Activated CD4-positive, alpha-beta T cell treated with anti-CD3 and anti-CD28 coated beads, Interleukin-2, amount 50 U/mL, for 1 hour (primary cell): ENCODE measurements around the gene LILRB3.
"Not testable (repeated sequence)": the region's sequence is repeated elsewhere in the genome, so short reads cannot be mapped to it uniquely, and the experiment has no call there.

Experiments
- DNase-seq: peaks from one replicate; pipeline ENCODE4 v3.0.0-alpha.2; 2020

LILRB3 gene

DNA sequence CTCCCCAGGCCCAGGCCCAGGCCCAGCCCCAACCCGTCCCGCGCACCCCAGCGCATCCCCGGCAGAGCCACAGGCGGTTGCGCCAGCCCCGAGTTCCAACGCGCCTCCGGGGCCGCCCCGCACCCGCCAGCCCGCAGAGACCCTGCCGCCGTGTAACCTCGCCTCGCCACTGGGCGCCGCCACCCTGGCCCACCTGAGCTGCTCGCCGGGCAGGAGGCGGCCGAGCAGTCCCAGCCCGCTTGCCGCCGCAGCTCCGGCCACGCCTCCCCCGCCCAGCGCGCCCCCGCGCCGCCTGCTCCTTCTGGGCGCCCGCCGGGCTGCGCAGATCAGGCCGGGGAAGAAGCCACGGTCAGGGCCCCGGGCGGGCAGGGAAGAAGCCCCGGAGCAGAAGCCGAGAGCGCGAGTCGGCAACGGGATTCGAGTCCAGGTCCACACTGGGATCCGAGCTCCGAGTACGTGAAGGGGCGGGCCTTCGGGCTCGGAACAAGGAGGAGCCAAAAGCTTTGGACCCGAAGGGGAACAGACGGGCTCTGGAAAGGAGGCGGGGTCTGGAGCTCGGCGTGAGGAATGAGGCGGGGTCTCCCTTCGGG lies 33.6 kb downstream of the LILRB3 start, which contains the start of gene MBOAT7:
Gene MBOAT7 (minus strand): TSS at position 436 of the 590 bp plus-strand sequence. CDS start 1,072 bp downstream, outside the sequence.
- no peak for DNase-seq

DNA sequence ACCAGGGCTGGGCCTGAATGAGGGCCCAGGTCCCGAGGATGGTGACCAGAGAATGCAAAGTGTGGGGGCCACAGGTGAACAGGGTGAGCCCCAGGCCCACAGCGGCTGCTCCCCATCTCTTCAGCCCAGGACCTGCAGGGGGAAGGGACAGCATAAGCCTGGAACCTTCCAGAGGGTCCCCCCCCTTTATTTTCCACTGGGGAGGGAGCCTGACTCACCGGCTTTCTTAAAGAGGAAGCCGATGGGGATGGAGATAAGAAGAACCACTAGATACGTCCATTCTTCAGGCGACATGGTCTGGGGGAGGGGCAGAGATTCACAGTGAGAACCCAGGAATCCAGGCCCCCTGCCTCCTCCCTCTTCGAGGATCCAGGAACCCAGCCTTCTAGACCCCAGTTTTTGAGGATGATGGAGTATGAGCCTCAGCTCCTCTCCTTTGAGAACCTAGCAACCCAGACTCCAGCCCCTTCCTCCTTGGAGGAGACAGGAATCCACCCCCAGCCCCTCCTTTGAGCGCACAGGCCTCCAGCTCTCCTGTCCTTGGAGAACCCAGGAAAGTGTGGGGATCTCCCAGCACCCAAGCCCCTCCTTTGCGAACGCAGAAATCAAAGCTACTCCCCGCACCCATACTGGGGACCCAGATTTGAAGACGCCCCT lies 34.5 kb downstream of the LILRB3 start:
- DNase-seq, result peak; percentile 56

DNA sequence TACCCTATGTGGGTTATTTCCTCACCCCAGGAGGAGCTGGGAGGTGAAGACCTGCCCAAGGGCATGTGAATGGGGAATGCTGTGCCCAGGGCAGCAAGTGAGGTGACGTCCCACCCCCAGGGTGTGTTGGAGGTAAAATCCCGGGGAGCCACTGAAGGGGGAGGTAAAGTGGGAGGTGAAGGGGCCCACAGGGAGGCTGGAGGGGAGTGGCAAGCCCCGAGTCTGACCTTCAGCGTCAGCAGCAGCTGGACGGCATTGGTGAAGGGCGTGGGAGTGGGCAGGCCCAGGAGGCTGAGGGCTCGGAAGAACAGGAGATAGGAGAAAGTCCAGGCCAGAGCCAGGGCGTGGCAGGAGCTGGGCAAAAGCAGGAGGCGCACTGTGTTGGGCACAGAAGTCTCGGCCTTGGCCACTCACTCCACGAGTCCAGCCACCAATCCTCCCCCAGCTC lies 35.8 kb downstream of the LILRB3 start:
- DNase-seq, result no peak

DNA sequence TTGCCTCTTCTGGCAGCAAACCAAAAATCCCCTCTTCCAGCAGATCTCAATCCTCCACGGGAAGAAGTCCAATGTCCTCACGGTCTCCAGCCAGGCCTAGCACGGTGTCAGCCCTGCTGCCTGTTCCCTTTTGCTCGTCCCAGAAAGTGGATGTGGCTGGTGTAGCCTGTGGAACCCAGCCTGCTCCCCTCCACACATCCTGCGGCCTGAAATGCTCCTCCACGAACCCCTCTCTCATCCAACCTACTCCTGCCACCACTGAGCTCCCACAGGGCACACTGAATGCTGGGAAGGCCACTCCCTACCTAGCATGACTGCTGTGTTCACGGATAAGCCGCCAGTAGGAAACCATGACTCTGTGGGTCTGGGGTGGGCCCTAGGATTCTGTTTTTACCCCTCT lies 36.5 kb downstream of the LILRB3 start:
- no peak for DNase-seq

DNA sequence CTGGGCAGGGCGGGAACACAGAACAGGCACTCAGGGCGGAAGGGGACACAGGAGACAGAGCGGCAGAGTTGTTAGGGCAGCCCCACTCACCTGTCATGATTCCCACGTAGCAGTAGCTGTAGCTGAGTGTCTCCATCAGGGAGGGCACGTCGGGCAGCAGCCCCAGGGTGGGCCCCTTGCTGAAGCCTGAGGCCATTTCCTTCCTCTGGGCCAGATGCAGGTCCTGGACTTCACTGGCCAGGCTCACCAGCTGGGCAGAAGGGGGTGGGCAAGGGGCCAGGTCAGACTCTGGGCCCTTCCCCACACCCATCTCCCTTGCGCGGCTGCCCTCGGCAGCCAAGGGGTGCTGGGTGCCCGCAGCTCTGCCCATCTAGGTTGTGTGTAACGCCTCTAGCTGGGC lies 39.4 kb downstream of the LILRB3 start:
- no peak for DNase-seq

DNA sequence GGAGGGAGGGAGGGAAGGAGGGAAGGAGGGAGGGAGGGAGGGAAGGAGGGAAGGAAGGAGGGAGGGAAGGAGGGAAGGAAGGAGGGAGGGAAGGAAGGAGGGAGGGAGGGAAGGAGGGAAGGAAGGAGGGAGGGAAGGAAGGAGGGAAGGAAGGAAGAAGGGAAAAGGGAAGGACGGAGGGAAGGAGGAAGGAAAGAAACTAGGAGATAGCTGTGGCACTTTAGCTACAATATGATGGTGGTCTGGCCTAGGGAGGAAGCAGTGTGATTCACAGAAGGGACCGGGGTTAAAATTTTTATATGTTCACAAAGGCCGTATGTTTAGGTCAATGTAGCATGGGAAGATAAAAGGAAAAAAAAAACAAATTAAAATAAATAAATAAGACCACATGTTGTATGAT lies 40.9 kb downstream of the LILRB3 start:
- not testable (repeated sequence) for DNase-seq

DNA sequence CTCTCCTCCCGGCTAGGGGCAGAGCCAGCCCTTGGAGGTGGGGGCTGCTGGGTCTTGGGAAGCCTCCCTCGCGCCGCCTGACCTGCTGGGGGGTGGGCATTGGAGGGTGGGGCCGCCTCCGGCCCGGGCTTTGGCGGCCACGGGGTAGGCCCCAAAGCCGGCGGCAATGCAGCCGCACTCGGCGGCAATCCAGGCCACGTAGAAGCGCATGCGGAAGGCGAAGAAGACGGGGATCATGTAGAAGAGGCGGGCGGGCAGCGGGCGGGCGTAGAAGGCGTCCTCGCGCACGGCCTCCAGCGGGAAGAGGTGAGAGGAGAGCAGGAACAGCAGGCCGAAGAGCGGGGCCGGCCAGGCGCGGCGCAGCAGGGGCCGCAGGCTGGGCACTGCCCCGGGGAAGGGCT lies 42.1 kb downstream of the LILRB3 start:
- no peak for DNase-seq

DNA sequence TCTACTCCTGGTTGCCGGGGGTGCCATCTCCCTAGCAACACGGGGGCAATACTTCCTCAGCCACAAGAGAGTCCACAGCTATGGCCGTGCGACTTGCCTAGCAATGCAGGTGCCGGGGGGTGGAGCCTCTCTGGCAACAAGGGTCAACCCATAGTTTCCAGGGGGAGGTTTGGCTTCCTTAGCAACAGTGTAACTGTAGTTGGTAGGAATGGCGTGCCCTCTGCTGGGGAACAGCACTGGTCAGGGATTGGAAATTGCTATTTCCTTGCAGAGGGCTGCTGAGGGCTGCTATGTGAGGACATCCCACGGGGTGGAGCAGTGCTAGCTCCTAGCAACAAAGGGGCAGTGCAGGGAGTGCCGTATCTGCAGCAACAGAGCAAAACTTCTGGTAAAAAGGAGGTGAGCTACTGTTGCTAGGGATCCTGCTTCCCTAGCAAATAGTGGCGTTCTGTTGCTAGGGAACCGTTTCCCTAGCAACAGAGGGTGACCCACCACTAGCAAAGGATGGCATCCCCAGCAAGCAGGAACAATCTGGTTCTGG lies 42.8 kb downstream of the LILRB3 start:
- DNase-seq, result no peak

DNA sequence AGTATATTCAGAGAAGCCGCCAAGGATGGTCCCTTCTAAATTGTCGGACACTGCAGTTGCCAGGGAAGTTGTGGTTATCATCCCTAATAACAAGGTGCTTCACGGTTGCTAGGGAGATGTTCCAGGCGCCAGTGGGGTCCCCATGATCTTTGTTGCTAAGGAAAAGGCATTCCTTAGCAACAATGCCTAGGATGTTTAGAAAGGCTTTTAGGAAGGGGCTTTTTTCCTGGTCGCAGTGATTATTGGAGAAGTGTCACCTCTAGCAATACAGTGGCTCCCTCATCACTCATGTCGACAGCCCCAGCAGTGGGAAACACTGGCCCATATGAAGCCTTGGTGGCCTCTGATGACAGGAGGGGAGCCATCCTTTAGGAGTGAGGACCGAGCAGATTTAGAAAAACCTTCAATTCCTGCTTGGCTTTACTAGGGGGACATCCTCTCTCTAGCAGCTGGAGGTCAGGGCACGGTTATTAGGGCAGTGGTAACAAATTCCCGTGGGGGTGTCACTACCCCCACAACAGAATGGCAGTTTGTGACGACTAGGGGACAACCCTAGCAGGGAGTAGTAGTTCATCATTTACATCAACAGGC lies 43.5 kb downstream of the LILRB3 start:
- no peak for DNase-seq

DNA sequence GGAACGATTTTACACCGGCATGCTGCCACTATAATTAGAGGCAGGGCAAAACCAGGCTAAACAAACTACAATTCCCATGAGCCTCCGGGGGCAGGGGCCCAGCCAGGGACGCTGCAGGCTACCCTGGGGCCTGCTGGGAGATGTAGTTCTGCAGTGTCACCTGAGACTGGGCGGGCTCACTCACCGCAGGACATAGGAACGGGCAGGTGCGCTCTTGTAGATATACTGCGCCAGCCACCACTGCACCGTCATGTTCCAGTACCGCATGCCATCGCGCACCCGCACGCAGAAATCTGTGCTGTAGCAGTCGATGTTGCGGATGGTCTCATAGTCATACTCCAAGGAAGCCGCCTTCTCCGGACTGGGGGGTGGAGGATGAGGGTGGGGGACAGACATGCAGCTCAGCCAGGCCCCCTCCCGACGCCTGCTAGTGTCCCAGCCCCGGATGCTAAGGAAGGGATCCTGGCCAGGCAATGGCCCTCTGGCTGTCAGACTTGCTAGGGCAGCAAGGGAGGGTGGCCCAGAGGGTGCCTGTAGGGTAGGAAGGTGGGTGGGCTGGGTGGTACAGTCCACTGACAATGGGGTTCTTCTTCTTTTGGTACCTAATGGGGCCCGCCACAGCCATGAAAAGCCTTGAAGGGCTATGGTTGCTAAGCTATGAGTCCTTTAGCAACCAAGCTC lies 44.1 kb downstream of the LILRB3 start:
- peak; percentile 37 for DNase-seq

DNA sequence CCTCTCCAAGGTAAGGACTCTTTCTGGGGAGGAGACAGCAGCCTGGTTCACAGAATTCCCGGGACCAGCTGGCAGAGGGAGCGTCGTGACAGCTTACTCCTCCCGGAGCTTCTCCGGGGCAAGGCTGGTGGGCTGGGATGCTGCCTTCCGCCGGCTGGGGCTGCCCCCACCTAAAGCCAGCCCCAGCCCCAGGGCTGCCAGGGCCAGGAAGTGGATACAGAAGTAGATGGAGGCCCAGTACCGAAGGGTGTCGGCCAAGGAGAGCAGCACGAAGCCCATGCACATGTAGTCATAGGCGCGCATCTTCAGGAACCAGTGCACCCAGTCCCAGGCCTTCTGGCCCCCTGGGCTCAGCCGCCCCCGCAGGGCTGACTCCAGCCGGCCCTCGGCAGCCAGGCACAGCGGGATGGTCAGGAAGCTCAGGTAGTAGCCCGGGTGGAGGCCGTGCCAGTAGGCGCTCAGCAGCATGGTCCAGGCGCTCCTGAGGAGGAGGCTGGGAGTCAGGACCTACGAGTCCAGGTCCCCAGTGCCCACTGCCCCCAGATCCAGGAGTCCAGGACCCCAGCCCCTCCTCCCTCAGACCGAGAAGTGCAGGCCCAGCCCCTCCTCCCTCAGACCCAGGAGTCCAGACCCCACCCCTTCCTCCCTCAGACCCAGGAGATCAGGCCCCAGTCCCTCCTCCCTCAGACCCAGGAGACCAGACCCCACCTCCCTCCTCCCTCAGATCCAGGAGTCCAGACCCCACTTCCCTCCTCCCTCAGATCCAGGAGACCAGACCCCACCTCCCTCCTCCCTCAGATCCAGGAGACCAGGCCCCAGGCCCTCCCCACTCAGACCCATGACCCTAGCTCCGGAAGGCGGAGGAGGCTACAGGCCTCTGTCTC lies 48.6 kb downstream of the LILRB3 start:
- DNase-seq, result no peak

DNA sequence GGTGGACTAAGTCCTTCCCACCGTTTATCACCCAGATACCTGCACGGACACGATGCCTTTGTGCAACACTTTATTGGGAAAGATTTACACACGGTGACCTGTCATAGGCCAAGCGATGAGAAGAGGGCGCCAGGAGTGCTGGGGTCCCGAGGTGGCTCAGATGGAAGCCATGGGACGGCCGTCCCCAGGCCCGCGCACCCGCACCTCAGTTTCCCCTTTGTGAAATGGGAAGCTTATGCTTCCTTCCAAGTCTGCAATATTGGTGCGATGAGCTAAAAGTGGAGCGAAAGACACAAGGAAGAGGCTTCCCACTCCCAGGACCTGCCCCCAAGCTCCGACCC lies 49.5 kb downstream of the LILRB3 start:
- no peak for DNase-seq

DNA sequence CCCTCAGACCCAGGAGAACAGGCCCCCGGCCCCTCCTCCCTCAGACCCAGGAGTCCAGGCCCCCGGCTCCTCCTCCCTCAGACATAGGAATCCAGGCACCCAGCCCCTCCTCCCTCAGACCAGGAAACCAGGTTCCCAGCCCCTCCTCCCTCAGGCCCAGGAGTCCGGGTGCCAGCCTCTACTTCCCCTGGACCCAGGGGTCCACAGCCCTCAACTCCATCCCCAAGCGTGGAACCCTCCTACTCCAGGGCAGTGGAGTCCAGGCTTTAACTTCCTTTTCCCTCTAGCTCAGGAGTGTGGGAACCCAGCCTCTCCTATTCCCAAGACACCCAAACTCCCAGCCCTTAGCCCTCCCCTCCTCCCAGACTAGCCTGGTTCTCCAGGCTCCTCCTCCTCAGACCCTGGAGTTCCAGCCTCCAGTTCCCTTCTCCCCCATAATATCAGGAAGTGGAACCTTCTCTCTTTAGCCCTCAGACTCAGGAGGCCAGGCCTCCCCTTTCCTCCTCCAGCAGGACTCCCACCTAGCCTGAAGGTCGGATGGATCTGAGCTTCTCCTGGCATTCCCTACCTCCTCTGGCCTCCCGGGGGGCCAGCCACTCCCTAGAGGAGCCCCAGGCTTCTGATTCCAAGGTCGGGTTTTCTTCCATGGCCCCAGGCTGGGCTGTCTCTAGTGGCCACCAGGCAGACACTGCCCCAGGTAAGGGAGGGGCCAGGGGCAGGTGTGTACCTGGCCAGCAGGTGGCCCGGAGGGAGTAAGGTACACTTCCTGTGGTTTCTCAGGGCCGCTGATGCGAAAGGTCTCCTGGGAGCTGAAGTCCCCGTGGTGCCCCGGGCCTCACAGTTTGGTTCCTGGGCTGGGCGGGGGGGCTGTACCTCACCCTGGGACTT lies 50.1 kb downstream of the LILRB3 start, which contains the start of gene TMC4:
Gene TMC4 (minus strand): TSS at position 690 of the 888 bp plus-strand sequence. CDS start 43 bp downstream, at position 647.
- DNase-seq, result no peak

DNA sequence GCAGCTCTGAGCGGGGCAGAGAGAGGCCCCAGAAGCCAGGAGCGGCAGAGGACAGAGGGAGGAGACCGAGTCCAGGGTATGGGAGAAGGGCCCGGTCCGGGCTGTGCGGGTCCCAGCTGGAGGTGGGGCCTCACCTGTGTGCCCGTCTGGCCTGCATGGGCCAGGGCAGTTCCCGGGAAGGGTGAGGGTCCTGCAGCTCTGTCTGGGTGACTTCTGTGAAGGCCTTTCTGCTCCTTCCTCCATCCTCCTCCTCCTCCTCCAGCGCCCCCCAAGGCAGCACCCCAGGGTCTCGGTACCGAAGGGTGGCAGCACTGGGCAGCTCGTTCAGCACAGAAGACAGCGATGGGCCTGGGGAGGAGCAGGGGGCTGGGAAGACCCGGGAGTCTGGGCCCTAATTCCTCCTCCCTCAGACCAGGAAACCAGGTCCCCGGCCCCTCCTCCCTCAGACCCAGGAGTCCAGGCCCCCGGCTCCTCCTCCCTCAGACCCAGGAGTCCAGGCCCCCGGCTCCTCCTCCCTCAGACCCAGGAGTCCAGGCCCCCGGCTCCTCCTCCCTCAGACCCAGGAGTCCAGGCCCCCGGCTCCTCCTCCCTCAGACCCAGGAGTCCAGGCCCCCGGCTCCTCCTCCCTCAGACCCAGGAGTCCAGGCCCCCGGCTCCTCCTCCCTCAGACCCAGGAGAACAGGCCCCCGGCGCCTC lies 50.9 kb downstream of the LILRB3 start:
- DNase-seq, result not testable (repeated sequence)

DNA sequence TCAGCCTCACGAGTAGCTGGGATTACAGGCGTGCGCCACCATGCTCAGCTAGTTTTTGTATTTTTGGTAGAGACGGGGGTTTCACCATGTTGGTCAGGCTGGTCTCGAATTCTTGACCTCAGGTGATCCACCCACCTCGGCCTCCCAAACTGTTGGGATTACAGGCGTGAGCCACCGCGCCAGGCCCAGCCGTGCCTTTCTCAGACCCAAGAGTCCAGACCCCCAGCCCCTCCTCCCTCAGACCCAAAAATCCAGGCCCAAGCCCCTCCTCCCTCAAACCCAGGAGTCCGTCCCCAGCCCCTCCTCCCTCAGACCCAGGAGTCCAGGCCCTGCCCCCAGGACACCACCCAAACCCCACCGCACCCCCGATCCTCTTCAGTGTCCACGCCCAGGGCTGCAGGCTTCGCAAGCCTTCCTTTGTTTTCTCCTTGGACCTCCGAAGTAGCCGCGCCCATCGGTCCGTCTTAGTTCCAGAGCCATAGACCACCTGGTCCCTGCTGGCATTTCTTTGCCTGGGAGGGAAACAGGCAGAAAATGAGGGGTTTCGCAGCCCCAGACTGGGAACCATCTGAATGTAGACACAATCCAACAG lies 53.6 kb downstream of the LILRB3 start:
- DNase-seq, result no peak

DNA sequence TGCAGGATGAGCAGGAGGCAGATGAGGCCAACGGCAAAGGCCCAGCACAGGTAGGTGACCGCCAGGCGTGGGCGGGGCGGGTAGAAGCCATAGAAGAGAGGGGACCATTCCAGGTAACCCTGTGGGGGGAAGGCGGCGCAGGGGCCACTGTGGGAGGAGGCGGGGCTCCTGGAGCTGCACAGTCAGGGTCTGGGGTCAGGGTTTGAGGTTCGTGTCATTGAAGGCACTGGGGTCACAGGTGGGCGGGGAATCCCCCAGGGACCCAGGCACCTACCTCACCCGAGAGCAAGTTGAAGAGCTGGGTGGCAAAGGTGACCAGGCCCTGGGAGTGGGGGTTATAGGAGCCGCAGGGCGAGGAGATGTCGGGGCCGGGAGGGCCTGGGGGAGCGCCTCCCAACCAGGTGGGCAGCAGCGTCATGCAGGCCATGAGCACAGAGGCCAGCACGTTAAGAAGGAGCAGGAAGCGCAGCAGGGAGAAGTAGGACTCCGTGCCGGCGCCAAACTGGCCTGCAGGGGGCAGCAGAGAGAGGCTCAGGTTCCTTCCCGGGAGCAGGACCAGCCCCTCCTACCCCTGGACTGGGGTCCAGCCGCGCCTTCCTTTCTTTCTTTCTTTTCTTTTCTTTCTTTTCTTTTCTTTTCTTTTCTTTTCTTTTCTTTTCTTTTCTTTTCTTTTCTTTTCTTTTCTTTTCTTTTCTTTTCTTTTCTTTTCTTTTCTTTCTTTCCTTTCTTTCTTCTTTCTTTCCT lies 54.5 kb downstream of the LILRB3 start:
- DNase-seq, result peak; percentile 90
